ENCODE measurements around the gene SPIN2B.
"Not testable (repeated sequence)": the region's sequence is repeated elsewhere in the genome, so short reads cannot be mapped to it uniquely, and the experiment has no call there.

SPIN2B gene

GRCh38 chrX:57121162-57121755, at the start of gene SPIN2B:
Gene SPIN2B (minus strand): TSS chrX:57121548.
- peak within 1 kb of the TSS; percentile 66 for H3K4me3 ChIP-seq (ENCODE audit: low read length)
- no peak for TF ChIP-seq CTCF (conservative IDR thresholded peaks at IDR 0.05; ENCODE audit: low read depth, low read length)
- DNase-seq (ENCODE audit: low read depth) = peak; percentile 39

- TF ChIP-seq CTCF (conservative IDR thresholded peaks at IDR 0.05; ENCODE audit: low read depth, low read length) = peak; percentile 47
- no peak overlapping the region for H3K4me3 ChIP-seq (ENCODE audit: low read length)
- DNase-seq (ENCODE audit: low read depth) = no peak
Observed at GRCh38 chrX:57156397-57157049, 35.2 kb upstream of the SPIN2B start.

GRCh38 chrX:57155171-57155570, 33.8 kb upstream of the SPIN2B start:
- no peak overlapping the region for H3K4me3 ChIP-seq (ENCODE audit: low read length)
- DNase-seq (ENCODE audit: low read depth) = no peak
- TF ChIP-seq CTCF (conservative IDR thresholded peaks at IDR 0.05; ENCODE audit: low read depth, low read length) = no peak

- not testable (repeated sequence) for DNase-seq (ENCODE audit: low read depth); H3K4me3 ChIP-seq (ENCODE audit: low read length)
Observed at GRCh38 chrX:57152222-57152621, 30.9 kb upstream of the SPIN2B start.

GRCh38 chrX:57138674-57139073, 17.3 kb upstream of the SPIN2B start:
- TF ChIP-seq CTCF (conservative IDR thresholded peaks at IDR 0.05; ENCODE audit: low read depth, low read length) = no peak

GRCh38 chrX:57137501-57137900, 16.2 kb upstream of the SPIN2B start:
- TF ChIP-seq CTCF (conservative IDR thresholded peaks at IDR 0.05; ENCODE audit: low read depth, low read length) = no peak

More at GRCh38 chrX:57138674-57139073, 17.3 kb upstream of the SPIN2B start:
- H3K4me3 ChIP-seq (ENCODE audit: low read length) = no peak overlapping the region
- DNase-seq (ENCODE audit: low read depth) = no peak

GRCh38 chrX:57137073-57137472, 15.7 kb upstream of the SPIN2B start, which contains the start of gene SPIN2A:
Gene SPIN2A (minus strand): TSS chrX:57137397. CDS start chrX:57136597, 800 bp downstream.
- DNase-seq (ENCODE audit: low read depth) = not testable (repeated sequence)
- H3K4me3 ChIP-seq (ENCODE audit: low read length) = peak within 1 kb of the TSS; percentile 42

More at GRCh38 chrX:57137501-57137900, 16.2 kb upstream of the SPIN2B start:
- no peak for DNase-seq (ENCODE audit: low read depth)
- peak overlapping the region; percentile 42 for H3K4me3 ChIP-seq (ENCODE audit: low read length)

- not testable (repeated sequence) for DNase-seq (ENCODE audit: low read depth); H3K4me3 ChIP-seq (ENCODE audit: low read length)
Observed at GRCh38 chrX:57136589-57136988, 15.2 kb upstream of the SPIN2B start.
